OCI-LY1 (cell line): Measurements from ENCODE around the gene NEK6.

ENCODE experiments used
- H2AFZ ChIP-seq: fragments of 200-600 bp; sonication (generic), shearing (Covaris generic); 2 replicates; pipeline ENCODE4 v1.6.0; 2014; ENCODE audit warnings: antibody characterized with exemption, mild to moderate bottlenecking, low read length
- H3F3A ChIP-seq: fragments of 200-600 bp; sonication (generic), shearing (Covaris generic); 2 replicates; pipeline ENCODE4 v1.6.0; 2014; ENCODE audit warnings: mild to moderate bottlenecking, antibody characterized with exemption, low read length, moderate library complexity; ENCODE audit not compliant: insufficient read depth
- H3K27ac ChIP-seq: fragments of 200-600 bp; sonication (generic); 2 replicates; pipeline ENCODE4 v1.5.1; 2014; ENCODE audit warnings: low read length, mixed run types, mild to moderate bottlenecking, low read depth; ENCODE audit not compliant: poor library complexity, severe bottlenecking
- H3K27me3 ChIP-seq: fragments of 200-600 bp; sonication (generic); 2 replicates; pipeline ENCODE4 v1.6.0; 2014; ENCODE audit warnings: antibody characterized with exemption, mild to moderate bottlenecking, low read length, moderate library complexity; ENCODE audit not compliant: insufficient read depth
- H3K36me3 ChIP-seq: fragments of 200-600 bp; sonication (generic); 2 replicates; pipeline ENCODE4 v1.6.1; 2014; ENCODE audit warnings: mild to moderate bottlenecking, antibody characterized with exemption, low read length, moderate library complexity, mixed read lengths; ENCODE audit not compliant: insufficient read depth
- H3K4me1 ChIP-seq: fragments of 200-600 bp; sonication (generic); 2 replicates; pipeline ENCODE4 v1.5.1; 2014; ENCODE audit warnings: mild to moderate bottlenecking, low read length, moderate library complexity; ENCODE audit not compliant: insufficient read depth, severe bottlenecking
- H3K4me2 ChIP-seq: fragments of 200-600 bp; sonication (generic), shearing (Covaris generic); 2 replicates; pipeline ENCODE4 v1.6.1; 2014; ENCODE audit warnings: low read length
- H3K4me3 ChIP-seq: fragments of 200-600 bp; sonication (generic); 2 replicates; pipeline ENCODE4 v1.5.1; 2014; ENCODE audit warnings: low read length, low read depth, mild to moderate bottlenecking, mixed read lengths; ENCODE audit not compliant: poor library complexity, severe bottlenecking
- H3K79me2 ChIP-seq: fragments of 200-600 bp; shearing (Covaris generic); 2 replicates; pipeline ENCODE4 v1.6.1; 2016; ENCODE audit warnings: mixed run types, low read length, mixed read lengths; ENCODE audit not compliant: insufficient read depth
- H3K9ac ChIP-seq: fragments of 200-600 bp; sonication (generic), shearing (Covaris generic); 2 replicates; pipeline ENCODE4 v1.6.1; 2014; ENCODE audit warnings: mild to moderate bottlenecking, low read length, mixed read lengths
- H3K9me2 ChIP-seq: fragments of 200-600 bp; sonication (generic), shearing (Covaris generic); 2 replicates; pipeline ENCODE4 v1.6.1; 2014; ENCODE audit warnings: low read depth, mild to moderate bottlenecking, low read length, mixed read lengths
- H3K9me3 ChIP-seq: fragments of 200-600 bp; shearing (Covaris generic); 2 replicates; pipeline ENCODE4 v1.6.1; 2014; ENCODE audit warnings: low read length, mixed read lengths
- H4K20me1 ChIP-seq: fragments of 200-600 bp; sonication (generic), shearing (Covaris generic); 2 replicates; pipeline ENCODE4 v1.6.0; 2016; ENCODE audit warnings: mild to moderate bottlenecking, low read length; ENCODE audit not compliant: insufficient read depth
- CTCF ChIP-seq: fragments of 200-600 bp; sonication (generic), shearing (Covaris generic); IDR thresholded peaks from 2 replicates; pipeline ENCODE4 v1.5.1; 2017; ENCODE audit warnings: mild to moderate bottlenecking, antibody characterized with exemption, low read length, moderate library complexity, mixed read lengths
- EZH2 ChIP-seq: fragments of 200-600 bp; sonication (generic), shearing (Covaris generic); IDR thresholded peaks from 2 replicates; pipeline ENCODE4 v1.8.0; 2017; ENCODE audit warnings: borderline replicate concordance, mixed run types, mild to moderate bottlenecking, antibody characterized with exemption, low read length, moderate library complexity, mixed read lengths

The NEK6 gene

GRCh38 chr9:124366476-124367220 lies 108.9 kb downstream of the NEK6 start:
- H3K27ac ChIP-seq: no peak overlapping the region
- H3K9me3 ChIP-seq: no peaks in the 10 kb centered on the region
- peaks cover 22% of the 10 kb centered on the region; the same call in 1 of the 2 replicates for H3K36me3 ChIP-seq
- H3K9ac ChIP-seq: no peak overlapping the region
- no peaks in the 10 kb centered on the region for H3K4me1 ChIP-seq
- no peak overlapping the region for H2AFZ ChIP-seq
- no peaks in the 10 kb centered on the region for H3F3A ChIP-seq
- H3K4me3 ChIP-seq: no peak overlapping the region
- H3K4me2 ChIP-seq: no peak overlapping the region
- H3K79me2 ChIP-seq: peaks cover 28% of the 10 kb centered on the region; the same call in 1 of the 2 replicates
- H3K27me3 ChIP-seq: no peaks in the 10 kb centered on the region
- H3K9me2 ChIP-seq: no peaks in the 10 kb centered on the region
- TF ChIP-seq EZH2: no peak
- H4K20me1 ChIP-seq: no peaks in the 10 kb centered on the region

GRCh38 chr9:124368692-124369091 lies 110.9 kb downstream of the NEK6 start:
- Histone ChIP-seq H2AFZ (no peak overlapping the region), H3K9me3 (no peaks in the 10 kb centered on the region), H3K79me2 (peaks cover 28% of the 10 kb centered on the region; the same call in 1 of the 2 replicates), H3K9ac (no peak overlapping the region), H3K4me3 (no peak overlapping the region), H3K9me2 (no peaks in the 10 kb centered on the region), H4K20me1 (no peaks in the 10 kb centered on the region), H3K27me3 (no peaks in the 10 kb centered on the region), H3K36me3 (peaks cover 21% of the 10 kb centered on the region), H3K27ac (no peak overlapping the region), H3F3A (no peaks in the 10 kb centered on the region), H3K4me1 (no peaks in the 10 kb centered on the region), H3K4me2 (no peak overlapping the region)
- no peak for TF ChIP-seq CTCF

- H3K36me3 ChIP-seq: peaks cover 28% of the 10 kb centered on the region
- no peaks in the 10 kb centered on the region for H4K20me1 ChIP-seq
- peaks cover 6% of the 10 kb centered on the region for H3K9me3 ChIP-seq
- no peaks in the 10 kb centered on the region for H3K4me1 ChIP-seq
- no peaks in the 10 kb centered on the region for H3K9me2 ChIP-seq
- no peaks in the 10 kb centered on the region for H3K27me3 ChIP-seq
- peaks cover 34% of the 10 kb centered on the region for H3K79me2 ChIP-seq
- TF ChIP-seq EZH2: no peak
- TF ChIP-seq CTCF: no peak
- H3K4me2 ChIP-seq: no peak overlapping the region
- no peak overlapping the region for H3K27ac ChIP-seq
- H3K4me3 ChIP-seq: no peak overlapping the region
- no peaks in the 10 kb centered on the region for H3F3A ChIP-seq
- H3K9ac ChIP-seq: no peak overlapping the region
- no peak overlapping the region for H2AFZ ChIP-seq
Observed at GRCh38 chr9:124369231-124369797, 111.6 kb downstream of the NEK6 start.
